Measurements from ENCODE around the gene CLDN12.

DNA sequence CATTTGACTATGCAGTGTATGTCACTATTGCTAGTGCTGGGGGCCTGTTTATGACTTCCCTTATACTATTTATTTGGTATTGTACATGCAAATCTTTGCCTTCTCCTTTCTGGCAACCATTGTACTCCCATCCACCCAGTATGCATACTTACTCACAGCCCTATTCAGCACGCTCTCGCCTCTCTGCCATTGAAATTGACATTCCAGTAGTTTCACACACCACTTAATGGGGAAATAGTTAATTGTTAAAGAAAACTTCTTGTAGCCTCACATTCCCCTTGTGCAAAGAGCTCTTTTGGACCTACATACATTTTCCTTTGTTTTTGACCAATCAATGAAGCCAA is 9.9 kb downstream of the CLDN12 start:
- TF ChIP-seq, protein P1, sequence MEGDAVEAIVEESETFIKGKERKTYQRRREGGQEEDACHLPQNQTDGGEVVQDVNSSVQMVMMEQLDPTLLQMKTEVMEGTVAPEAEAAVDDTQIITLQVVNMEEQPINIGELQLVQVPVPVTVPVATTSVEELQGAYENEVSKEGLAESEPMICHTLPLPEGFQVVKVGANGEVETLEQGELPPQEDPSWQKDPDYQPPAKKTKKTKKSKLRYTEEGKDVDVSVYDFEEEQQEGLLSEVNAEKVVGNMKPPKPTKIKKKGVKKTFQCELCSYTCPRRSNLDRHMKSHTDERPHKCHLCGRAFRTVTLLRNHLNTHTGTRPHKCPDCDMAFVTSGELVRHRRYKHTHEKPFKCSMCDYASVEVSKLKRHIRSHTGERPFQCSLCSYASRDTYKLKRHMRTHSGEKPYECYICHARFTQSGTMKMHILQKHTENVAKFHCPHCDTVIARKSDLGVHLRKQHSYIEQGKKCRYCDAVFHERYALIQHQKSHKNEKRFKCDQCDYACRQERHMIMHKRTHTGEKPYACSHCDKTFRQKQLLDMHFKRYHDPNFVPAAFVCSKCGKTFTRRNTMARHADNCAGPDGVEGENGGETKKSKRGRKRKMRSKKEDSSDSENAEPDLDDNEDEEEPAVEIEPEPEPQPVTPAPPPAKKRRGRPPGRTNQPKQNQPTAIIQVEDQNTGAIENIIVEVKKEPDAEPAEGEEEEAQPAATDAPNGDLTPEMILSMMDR (IDR thresholded peaks at IDR 0.05) = peak; percentile 24
- no peak for TF ChIP-seq POLR2AphosphoS5 (IDR thresholded peaks at IDR 0.05; ENCODE audit: low read depth, low read length)
- TF ChIP-seq TCF7L2 (IDR thresholded peaks at IDR 0.05; ENCODE audit: low read depth, low read length) = no peak
- no peak for TF ChIP-seq SIN3A (IDR thresholded peaks at IDR 0.05; ENCODE audit: borderline replicate concordance, insufficient read depth, low read depth, low read length)
- TF ChIP-seq, protein P2, sequence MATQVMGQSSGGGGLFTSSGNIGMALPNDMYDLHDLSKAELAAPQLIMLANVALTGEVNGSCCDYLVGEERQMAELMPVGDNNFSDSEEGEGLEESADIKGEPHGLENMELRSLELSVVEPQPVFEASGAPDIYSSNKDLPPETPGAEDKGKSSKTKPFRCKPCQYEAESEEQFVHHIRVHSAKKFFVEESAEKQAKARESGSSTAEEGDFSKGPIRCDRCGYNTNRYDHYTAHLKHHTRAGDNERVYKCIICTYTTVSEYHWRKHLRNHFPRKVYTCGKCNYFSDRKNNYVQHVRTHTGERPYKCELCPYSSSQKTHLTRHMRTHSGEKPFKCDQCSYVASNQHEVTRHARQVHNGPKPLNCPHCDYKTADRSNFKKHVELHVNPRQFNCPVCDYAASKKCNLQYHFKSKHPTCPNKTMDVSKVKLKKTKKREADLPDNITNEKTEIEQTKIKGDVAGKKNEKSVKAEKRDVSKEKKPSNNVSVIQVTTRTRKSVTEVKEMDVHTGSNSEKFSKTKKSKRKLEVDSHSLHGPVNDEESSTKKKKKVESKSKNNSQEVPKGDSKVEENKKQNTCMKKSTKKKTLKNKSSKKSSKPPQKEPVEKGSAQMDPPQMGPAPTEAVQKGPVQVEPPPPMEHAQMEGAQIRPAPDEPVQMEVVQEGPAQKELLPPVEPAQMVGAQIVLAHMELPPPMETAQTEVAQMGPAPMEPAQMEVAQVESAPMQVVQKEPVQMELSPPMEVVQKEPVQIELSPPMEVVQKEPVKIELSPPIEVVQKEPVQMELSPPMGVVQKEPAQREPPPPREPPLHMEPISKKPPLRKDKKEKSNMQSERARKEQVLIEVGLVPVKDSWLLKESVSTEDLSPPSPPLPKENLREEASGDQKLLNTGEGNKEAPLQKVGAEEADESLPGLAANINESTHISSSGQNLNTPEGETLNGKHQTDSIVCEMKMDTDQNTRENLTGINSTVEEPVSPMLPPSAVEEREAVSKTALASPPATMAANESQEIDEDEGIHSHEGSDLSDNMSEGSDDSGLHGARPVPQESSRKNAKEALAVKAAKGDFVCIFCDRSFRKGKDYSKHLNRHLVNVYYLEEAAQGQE (IDR thresholded peaks at IDR 0.05; ENCODE audit: insufficient read depth in 1 of 2, low read depth in 2 of 2, low read length in 1 of 2) = no peak
